HG03139 (cell line): ENCODE measurements around the gene LMCD1.

Experiments
- ATAC-seq: cut with Tn5 transposase; IDR thresholded peaks from one replicate; pipeline ENCODE4 v1.9.1; 2021; ENCODE audit not compliant: unreplicated experiment

Gene LMCD1, protein sequence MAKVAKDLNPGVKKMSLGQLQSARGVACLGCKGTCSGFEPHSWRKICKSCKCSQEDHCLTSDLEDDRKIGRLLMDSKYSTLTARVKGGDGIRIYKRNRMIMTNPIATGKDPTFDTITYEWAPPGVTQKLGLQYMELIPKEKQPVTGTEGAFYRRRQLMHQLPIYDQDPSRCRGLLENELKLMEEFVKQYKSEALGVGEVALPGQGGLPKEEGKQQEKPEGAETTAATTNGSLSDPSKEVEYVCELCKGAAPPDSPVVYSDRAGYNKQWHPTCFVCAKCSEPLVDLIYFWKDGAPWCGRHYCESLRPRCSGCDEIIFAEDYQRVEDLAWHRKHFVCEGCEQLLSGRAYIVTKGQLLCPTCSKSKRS

DNA sequence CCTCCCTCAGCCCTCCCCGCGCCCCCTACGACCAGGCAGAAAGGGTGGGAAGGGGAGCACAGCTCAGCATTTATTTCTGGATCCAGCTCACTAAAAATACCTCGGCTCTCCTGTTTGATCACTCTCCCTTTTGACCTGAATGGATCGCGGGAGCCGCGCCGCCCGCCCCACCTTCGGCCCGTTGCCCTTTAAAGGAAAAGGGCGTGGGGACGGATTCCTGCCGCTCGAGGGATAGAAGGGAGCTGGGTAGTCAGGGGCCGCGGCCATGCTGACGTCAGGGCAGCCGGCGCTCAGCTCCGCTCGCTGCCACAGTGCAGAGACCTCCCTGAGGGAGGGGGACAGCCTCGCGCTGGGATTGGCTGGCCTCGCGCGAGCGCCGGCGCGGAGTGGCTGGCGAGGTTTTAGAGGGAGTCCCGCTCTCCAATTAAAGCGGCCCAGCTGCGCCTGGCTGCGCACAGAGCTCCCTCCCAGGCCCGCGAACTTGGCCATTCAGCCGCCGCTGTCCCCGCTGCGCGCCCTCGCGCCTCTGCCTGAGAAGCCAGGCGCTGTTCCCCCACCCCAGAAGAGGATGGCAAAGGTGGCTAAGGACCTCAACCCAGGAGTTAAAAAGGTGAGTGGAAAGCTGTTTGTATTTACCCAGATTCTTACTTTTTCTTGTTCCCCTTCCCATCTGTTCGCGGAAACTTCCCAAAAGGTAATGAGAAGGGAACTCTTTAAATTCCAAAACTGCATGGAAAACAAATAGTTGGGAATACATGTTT, at the start of gene LMCD1:
TSS of gene LMCD1 (plus strand) at position 453 of the 761 bp plus-strand sequence. CDS start at position 569, 116 bp downstream.
- ATAC-seq, result peak; percentile 96

DNA sequence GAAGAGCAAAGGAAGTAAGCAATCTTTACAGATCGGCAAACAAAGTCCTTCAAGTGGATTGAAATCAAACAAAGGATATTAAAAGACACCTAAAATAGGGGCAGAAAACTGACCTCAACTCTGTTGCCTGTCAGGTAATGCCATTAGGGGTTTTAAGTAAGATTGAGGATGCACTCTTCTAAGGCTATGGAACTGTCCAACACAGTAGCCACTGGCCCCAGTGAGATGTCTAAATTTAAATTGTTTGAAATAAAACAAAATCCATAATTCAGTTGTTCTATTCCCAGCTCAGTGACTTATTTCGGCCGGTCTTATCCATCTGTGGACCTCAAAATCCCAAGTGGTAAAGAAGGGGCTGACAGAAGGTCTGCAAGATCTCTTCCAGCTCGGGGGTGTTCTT, 49.5 kb upstream of the LMCD1 start:
- ATAC-seq, result no peak

DNA sequence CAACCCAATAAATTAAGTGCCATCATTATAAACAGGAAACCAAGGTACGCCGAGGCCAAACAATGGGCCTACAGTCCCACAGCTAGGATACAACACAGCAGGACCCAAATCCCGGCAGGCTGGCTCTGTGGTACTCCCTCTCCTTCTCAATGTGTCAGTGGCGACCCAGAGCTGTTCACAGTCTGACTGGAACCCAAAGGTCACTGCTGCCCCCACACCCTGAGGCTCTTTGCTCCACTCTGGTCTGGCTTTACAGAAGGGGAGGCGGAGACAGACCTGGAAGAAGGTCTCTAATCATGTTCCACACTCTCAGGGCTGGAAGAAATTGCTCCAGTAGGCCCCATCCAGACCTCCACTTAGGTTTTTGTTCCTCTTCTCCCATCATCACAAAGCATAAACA, 48.5 kb upstream of the LMCD1 start:
- no peak for ATAC-seq

DNA sequence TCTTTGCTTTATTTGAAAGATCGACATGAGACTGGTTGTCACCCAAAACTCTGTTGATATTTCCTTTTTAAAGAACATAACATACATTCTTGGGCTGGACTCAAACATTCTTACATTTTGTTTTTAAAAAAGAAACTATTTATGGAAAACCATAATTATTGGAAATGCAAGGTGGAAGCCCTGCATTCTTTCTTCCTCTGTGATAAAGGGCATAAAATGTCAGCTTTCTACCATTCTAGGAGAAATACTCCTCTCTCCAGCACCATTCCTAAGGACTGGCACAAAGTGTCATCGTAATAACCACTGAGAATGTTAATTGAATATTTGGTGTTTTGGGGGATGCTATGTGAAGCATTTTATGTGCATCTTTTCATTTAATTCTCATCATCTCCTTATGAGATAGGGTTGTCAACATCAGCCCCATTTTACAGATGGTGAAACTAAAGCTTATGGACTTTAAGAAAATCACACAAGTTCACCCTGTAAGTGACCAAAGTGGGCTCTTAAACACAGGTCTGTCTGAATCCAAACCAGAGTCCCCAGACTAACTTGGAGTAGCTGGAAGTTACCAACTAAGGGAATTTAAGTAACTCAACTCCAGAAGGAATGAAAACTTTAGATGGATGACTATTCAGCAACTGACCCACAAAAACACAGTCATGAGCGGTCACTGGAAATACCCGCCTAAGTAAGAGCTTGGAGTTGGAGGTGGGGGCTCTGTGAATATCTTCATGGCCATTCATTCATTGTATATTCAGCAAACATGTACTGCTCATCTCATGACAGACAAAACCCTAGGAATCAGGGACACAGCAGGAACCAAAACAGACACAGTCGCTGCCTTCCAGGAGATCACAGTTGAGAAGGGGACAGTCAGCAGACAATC, 45.9 kb upstream of the LMCD1 start:
- ATAC-seq, result no peak

DNA sequence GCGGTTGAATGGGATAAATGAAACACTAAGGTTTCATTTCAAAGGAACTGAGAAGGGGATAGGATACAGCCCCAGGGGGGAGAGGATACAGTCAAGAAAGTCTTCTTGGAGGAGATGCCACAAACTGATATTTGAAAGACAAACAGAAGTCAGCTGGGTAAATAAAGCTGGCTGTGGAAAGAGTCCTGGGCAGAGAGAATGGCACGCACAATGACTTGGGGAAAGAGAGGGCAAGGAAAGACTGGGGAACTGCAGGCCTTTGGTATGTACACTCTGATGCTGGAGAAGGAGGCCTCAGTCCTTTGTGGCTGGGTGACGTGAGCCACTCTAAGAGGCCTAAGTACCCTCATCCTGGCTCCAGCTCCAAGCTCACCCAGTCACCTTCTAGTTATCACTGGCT, 45.2 kb upstream of the LMCD1 start:
- ATAC-seq, result no peak

DNA sequence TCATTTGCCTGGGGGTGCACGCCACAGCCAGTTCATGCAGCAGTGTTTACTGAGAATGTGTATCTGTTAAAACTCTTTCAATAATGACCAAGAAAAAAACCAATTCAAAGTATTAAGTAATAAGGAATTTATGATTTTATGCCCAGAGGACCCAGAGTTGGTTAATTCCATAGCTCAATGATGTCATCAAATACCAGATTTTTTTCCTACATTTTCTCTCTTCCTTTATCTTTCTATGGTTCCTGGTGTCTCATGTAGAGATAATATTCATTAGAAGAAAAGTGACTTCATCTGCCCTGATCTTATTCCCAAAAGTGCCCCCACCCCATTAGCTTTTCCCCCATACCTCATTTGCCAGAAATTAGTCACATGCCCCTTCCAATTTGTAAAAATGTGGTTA, 44.6 kb upstream of the LMCD1 start:
- ATAC-seq, result no peak

DNA sequence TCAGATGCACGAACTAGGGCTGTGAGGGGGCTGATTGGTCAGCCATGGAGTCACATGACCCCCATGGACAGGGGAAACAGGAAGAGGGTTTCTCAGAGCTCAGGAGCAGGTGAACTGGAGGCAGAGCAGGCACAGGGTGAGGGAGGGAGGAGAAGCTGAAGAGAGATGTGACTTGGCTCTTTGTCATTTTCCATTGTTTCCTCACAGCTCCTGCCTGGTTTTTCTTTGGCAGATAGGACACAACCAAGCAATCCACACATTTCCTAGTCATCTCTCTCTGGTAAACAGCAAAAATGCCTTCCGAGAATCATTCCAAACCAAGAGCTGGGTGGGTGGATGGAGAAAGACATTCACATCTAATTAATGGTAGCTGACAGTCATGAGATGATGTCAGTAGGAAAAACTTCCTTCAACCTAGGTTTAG, 43.4 kb upstream of the LMCD1 start:
- no peak for ATAC-seq

DNA sequence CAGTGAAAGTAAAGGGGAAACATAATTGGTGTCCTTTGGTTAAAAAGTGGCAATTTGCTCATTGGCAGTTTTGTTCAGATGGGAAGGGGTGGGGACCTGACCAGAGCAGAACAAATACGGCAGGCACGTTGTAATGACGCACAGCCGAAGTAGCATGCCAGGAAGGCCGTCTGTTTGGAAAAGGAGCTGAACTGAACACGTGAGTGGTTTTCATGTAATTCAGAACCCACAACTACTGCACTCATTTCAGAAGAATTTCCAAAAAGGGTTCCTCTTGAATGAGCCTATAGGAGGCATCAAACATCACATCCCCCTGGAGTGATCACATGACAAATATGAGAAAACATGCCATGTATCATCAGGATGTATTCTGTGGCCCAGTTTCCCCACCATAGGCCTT, 42.9 kb upstream of the LMCD1 start:
- ATAC-seq, result no peak

DNA sequence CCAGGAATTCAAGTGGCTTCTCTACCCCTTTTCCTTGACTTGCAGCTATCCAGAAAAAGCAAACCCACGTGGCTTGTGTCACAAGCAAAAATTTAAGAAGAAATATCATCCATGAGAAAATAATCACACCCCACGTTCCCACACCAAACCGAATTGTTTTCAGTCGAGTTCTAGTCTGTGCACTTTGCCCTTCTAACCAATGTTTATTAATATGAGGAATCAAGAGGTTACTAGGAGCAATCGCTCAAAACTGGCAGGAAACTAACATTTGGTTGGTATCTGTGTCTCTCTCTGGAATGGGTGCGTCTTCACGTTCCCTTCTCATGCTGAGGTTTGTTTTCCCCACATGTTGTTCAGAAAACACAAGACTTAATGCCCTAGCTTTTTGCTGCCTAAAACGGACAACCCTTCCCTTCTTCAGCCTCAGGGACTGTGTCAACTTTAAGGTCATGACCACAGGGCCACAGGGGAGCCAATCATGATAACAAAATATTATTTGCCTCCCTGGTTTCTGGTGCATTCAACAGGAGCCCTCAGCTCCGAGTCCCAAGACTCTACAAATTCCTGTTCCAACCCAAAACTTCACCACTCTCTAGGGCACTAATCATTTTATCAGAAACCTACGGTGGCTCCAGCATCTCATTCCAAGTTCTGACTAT, 41.4 kb upstream of the LMCD1 start:
- no peak for ATAC-seq

DNA sequence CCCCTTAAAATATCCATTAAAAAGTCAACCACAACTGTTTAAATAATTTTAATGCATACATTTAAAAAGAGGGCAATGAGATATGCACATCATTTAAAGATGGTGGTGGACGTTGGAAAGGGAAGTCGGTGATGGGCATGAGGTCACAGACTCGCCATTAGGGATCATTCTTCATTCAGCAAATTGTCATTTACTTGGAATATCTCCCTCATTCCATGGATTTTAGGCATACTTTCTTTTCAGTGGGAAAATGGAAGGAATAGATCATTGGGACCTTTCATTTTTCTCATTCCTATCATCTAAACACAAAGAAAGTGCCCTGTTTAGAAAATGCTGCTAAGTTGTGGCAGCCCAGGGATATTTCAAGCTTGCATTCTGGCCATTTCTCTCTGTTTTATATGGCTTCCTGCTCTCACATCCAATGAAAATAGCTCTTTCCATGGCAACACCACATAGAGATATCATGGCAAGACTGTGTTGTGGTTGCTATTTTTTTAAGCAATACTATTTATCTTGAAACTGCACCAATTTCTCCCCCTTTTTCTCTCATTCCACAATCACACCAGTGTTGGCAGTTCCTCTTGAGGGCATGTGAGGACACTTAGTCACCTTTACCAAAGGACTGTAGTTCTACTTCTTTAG, 40.7 kb upstream of the LMCD1 start:
- ATAC-seq, result no peak

DNA sequence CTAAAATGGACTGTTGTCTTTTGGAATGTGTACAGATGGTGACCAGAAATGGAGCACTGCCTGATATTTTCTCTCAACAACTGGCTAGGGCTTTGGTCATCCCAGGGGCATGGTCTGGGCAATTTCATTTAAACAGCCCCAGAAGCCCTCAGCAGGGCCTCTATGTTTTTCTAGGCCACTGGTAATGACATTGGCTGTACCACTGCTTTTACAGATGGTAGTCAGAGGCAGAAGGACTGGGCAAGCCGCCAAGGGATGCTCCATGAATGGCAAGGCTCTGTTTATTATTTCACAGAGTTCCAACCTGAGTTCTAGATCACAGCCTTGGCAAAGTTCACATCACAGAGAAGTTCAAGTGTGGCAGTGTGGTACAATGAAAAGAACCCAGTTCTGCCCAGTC, 37.0 kb upstream of the LMCD1 start:
- no peak for ATAC-seq

DNA sequence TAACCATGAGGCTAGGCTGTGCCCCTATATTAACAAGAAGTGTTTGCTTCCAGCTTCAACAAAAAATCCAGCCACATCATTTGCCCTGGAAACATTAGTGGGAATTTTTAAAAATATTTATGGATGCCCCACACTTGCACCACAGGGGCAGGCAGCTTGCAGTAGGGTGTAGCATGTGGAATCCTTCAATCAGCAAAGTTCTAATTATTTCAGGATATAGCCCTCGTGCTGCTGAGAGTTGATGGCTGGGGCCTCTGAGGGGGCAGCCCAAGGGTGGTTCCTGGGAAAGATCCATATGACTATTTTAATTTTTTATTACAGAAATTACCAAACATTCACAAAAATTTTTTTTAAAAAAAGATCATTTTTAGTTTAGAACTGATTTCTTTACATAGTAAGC, 35.1 kb upstream of the LMCD1 start:
- no peak for ATAC-seq

DNA sequence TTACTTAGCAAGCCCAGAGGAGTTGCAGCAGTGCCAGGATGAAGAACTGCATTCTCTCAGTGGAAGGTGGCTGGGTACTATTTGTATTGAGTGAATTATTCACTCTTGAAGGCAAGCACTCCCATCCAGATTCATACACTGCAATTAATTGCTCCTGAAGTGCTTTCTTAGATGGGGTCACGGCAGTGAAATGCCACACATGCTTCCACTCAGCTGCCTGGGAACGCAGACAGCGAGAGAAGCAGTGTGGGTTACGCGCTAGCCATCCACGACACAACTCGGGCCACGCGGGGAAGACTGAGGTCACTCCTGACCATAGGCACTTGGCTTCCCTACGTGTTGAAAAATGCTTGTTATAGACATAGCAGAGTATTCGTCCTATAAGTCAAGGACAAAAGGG, 30.8 kb upstream of the LMCD1 start:
- ATAC-seq, result no peak

DNA sequence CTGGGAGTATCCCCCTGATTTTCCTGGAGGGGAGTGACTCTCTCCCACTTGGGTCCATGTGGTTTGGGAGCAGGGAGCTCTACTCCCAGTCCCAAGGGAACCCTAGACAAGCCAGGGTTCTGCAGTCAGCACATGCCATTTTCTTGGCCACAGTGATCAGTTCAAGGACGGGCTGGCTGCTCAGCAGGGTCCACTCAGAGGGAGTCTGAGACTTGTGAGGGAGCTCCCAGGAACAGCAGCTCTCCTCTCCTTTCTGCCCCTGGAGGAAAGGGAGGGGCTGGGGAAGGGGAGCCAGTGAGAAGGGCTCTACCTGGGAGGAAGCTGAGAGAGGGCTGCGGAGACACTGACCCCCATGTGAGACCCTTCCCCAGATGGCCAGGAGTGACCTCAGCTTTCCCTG, 29.1 kb upstream of the LMCD1 start:
- ATAC-seq, result no peak

DNA sequence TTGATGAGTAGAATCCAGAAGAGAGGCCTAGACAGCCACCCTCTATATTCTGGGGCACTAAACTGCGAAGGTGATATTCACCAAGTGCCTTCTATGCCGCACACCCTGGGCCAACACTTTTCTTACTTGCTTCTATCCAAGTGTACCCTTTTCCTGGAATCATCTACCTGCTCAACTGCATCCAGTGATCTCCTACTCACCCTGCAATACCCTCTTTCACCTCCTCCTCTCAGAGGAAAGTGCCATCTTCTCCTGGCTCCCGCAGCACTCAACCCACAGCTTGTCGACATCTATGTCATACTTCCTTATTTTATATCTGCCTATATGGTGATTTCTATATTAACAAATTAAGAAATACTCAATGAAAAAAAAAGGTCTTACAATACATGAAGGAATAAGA, 28.6 kb upstream of the LMCD1 start:
- no peak for ATAC-seq

DNA sequence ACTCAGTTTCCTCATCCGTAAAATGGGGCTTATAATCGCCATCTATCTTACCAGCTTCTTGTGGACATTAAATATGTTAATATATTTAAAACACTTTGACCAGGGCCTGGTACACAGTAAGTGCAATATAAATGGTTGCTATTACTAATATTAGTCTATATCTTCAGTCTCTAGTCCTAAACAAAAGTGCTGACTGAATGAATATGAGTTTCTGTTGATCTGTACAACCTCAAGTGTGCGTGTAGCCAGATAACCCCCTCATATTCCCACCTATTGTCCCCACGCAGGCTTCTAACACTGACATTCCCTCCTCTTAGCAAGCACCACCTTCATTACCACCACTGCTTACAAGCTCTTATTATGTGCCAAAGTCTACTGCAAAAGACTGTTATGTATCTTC, 27.6 kb upstream of the LMCD1 start:
- no peak for ATAC-seq

DNA sequence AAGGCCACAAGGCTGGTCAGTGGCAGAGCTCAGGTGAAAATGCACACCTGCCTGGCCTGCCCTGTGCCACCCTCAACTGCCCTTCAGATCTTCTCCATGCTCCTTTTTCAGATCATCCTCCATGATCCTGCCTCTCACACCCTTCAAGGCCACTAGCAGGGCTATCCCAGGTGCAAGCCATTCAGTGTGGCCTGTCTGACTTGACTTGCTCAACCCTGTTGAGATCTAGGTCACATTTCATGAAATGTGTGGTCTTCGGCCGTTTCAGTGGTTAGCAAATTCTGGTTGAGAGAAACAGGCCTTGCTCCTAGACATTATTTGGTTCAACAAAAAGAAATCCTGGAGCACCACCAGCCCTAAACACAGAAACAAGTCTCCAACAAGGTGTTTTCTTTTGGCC, 26.6 kb upstream of the LMCD1 start:
- ATAC-seq, result no peak

DNA sequence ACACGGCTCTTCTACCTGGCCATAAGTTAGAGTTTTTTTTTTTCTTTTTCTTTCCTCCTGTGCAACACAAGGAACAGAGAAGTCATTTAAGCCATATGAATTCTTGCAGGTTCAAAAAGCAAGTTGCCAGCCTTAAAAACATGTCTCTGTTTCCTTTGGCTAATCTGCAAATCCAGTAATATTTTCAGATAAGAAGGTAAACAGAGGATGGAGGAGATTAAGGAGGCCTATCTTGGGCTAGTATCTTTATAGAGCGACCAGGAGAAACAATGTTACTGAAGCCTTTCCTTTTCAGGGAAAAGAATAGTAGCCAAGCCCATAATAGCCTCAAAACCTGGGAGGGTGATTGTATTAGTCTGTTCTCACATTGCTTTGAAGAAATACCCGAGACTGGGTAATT, 20.9 kb upstream of the LMCD1 start:
- no peak for ATAC-seq

DNA sequence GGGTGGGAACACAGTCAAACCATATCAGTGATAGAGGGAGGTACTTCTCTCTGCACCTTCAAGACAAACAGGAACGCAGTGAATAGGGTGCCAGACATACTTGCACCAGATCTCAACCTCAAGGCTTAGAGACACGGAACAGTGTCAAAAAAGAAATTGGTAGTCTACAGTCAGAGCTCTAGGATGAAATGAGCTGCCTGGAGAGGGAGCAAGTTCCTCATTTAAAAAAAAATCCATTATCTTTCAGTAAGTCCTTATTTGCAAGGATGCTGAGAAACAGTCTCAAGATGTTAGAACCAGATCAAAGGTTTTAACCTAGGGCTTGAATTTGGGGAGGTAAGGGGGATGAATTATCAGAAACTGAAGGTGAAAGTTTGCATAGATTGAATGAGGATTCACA, 20.2 kb upstream of the LMCD1 start:
- ATAC-seq, result no peak

DNA sequence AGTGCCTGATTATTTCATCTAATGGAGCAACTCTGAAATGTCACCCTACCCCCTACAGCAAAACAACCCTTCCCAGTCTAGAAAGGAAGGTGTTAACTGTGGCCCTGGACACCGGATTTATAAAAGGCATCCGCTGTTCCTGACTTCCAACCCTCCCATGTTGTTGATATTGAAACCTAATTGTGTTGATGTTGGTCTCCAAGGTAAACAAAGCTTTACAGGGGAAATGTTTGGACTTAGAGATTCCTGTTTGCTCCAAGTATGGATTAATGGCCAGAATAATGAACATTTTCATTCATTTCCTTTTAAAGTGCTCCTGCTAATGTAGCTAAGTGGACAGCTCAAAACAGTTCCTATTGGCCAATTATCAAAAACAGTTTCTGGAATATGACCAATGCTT, 19.4 kb upstream of the LMCD1 start:
- no peak for ATAC-seq
